HL-60/S4 treated with phorbol 12-myristate 13-acetate at 8.2 ng/mL for 4 days and 3 days (cell line): Measurements from ENCODE around the gene RPL41.
"Not testable (repeated sequence)": the region's sequence is repeated elsewhere in the genome, so short reads cannot be mapped to it uniquely, and the experiment has no call there.

Experiments
- in situ Hi-C: fragments of 300-500 bp; cut with MboI; formaldehyde crosslinking; loops from 2 replicates; pipeline ENCODE4 v1.15.0; 2022; ENCODE audit warnings: low sequenced_read_pairs

RPL41 gene

GRCh38 chr12:56154246-56154771, 37.9 kb downstream of the RPL41 start:
- in situ Hi-C loops: no loop called here

GRCh38 chr12:56154818-56155217, 38.4 kb downstream of the RPL41 start:
- in situ Hi-C loops: no loop called here

GRCh38 chr12:56155256-56155845, 38.9 kb downstream of the RPL41 start:
- in situ Hi-C loops: no loop called here

DNA sequence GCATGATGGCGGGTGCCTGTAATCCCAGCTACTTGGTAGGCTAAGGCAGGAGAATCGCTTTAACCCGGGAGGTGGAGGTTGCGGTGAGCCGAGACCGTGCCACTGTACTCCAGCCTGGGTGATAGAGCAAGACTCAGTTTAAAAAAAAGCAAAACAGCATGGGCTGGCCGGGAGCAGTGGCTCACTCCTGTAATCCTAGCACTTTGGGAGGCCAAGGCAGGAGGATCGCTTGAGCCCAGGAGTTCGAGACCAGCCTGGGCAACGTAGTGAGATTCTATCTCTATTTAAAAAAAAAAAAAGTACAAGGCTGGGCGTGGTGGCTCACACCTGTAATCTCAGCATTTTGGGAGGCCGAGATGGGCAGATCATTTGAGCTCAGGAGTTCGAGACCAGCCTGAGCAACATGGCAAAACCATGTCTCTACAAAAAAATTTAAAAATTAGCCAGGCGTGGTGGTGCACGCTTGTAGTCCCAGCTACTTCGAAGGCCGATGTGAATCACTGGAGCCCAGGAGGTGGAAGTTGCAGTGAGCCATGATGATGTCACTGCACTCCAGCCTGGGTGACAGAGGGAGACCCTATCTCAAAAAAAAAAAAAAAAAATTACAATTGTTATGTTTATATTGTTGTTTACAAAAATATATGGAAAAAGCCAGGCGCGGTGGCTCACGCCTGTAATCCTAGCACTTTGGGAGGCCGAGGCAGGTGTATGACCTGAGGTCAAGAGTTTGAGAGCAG, 40.2 kb downstream of the RPL41 start:
- in situ Hi-C loops: not testable (repeated sequence)

- in situ Hi-C loops: no loop called here
These were observed 41.0 kb downstream of the RPL41 start for GRCh38 chr12:56157201-56158028.

DNA sequence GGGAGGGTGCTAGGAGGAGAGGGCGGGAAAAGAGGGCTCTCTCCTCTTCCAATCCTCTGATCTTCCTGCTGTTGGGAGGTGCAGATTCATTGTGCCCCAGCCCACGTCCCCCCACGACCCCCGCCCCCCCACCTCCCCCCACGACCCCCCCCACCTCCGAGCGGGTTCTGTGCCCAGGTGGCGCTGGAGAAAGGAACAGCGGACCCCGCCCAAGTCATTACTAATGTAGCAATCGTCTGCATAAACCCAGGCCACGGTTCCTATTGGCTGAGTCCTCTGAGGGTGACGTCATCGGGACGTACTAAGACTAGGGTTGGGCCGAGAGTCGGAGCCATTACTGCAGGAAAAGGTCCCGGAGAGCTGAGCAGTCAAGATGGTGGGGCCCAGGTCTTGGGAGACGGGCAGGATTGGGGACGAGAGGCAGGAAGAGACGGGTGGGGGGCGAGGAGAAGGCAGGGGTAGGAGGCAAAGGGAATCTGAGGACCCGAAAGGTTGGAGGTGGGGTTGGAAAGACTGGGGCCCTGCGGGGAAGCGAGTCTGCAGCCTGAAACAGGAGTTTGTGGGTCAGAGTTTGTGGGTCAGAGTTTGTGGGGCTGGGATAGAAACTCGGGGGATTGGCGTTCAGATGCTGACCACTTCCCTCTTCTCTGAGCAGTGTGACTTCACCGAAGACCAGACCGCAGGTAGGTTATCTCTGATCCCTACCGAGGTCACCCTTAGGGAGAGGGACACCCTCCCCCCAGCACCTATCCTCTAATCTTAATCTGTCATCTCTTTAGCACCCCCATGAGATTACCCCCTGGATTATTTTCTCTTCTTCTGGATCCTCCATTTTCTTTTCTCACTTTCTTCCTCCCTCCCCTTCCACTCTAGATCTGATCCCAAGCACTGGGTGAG, 41.8 kb downstream of the RPL41 start, which contains the start of gene MYL6:
MYL6 (plus strand) TSS at position 331 of the 897 bp plus-strand sequence; CDS start at position 374, 43 bp downstream.
- in situ Hi-C loops: no loop called here

GRCh38 chr12:56158926-56159461, 42.6 kb downstream of the RPL41 start:
- in situ Hi-C loops: no loop called here

DNA sequence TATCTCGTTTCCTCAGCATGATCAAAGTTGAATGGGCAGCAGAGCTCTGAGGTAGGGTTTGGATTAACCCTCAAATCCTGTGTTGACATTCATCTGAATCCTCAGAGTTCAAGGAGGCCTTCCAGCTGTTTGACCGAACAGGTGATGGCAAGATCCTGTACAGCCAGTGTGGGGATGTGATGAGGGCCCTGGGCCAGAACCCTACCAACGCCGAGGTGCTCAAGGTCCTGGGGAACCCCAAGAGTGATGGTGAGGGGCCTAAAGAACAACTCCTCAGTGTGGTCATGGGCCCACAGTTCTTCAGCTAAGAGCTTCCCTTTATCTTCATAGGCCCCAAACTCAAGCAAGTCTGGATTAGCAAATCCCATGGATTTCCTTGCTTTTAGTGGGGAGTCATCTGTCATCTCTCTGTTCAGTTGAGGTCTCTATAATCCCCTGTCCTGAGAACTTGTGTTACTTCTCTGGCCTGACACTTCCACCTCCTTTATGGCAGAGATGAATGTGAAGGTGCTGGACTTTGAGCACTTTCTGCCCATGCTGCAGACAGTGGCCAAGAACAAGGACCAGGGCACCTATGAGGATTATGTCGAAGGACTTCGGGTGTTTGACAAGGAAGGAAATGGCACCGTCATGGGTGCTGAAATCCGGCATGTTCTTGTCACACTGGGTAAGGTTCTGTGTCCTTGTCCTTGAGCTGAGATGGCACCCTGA, 43.2 kb downstream of the RPL41 start:
- in situ Hi-C loops: no loop called here

- in situ Hi-C loops: no loop called here
These were observed 43.8 kb downstream of the RPL41 start for GRCh38 chr12:56160193-56160763.

- in situ Hi-C loops: no loop called here
These were observed 44.7 kb downstream of the RPL41 start for GRCh38 chr12:56160894-56161689.

- in situ Hi-C loops: no loop called here
These were observed 45.4 kb downstream of the RPL41 start for GRCh38 chr12:56161690-56162351.

DNA sequence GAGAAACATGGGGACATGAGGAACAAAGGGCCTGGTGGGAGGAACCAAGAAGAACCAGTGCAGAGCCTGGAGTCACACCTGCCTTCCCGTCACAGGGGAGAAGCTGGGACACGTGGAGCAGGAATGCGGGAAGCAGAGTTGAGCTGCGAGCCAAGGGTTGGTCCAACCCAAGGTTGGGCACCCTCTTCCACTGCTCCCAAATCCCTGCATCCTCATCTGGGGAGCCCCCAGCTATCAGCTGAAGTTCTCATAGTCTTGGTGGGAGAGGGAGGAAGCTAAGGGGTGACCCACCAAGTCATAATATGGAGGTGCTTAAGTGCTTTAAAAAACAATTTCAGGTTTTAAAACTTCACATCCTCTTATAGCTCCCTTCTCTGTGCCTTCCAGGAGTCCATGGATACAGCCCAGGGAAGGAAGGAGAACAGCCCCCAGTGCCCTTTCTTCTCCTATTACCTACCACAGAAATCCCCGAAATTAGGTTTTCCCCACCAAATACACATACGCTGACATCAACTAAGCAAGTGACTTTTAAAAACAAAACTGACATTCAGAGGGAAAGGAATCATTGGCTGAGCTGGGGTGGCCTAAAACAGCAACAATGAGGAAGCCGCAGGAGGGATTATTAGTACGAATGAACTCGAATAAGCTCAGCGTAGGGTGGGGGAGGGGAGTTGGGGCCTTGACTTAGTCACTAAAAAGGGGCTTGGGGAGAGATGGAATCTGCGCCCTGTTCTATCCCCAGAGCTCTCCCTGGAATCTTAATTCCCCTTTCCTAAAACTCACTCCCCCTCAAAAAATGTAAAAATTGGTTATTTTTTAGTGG, 46.2 kb downstream of the RPL41 start:
- in situ Hi-C loops: no loop called here

DNA sequence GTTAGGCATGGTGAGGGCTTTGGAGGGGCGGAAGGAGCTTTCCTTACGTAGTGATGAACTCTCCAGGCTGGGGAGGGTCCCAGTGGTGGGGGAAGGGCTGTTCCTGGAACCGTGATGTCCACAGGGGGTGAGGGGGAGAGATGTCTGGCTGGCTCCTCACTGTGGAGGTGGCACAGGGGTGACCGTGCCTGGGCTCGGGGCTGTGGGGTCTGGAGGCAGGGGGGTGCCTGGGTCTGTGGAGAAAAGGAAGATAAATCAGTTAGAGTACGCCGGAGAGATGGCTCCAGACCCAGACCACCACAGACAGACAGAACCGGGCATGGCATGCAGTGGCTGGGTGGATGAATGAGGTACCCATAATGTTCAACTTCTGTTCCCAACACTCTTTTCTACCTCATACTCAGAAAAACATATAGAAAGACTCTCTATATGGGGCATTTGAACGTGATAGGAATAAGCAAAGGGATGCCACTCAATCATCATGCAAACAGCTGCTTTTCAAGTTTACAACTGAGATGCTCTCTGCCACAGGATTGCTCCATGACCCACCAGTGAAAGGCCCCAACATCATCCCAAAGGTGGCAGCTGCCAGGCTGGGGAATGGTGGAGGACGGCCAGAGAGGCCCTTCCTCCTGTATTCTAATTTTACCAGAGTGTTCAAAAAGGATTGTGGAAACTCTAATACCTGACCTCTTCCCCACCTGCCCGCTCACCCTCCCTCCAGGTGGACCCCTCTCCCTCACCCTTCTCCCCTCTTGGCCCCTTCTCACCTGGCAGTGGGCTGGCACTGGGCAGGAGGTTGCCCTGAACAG, 47.3 kb downstream of the RPL41 start:
- in situ Hi-C loops: no loop called here

- in situ Hi-C loops: no loop called here
These were observed 47.9 kb downstream of the RPL41 start for GRCh38 chr12:56164345-56164729.

DNA sequence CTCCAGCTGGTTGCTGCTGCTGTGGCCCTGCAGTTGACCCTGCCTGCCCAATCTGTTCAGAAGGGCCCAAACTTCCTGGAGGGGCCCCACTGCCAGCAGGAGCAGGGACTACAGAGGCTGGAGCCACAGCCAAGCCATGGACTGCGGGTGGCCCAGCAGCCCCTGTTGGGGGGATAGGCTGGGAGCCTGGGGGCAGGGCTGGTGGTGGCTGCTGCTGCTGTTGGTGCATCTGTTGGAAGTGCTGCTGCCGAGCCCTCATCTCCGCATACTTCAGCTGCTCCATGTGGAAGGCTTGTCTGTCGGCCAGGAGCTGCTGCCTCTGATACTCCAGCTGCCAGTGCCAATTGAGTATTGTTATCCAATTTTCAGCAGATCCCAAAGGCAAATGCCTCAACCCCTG, 48.9 kb downstream of the RPL41 start:
- in situ Hi-C loops: no loop called here
